Smooth muscle cell (in vitro differentiated cells): Measurements from ENCODE around the gene SLC16A2. TPM values are rescaled to one million over a fixed set of nuclear protein-coding genes. Genes with fewer than 3 reads are reported as not detected.
A peak's percentile ranks its signal among the peaks of the same experiment; 100 is the strongest.

ENCODE experiments used
- DNase-seq: peaks from one replicate; lab custom pipeline; 2025; ENCODE audit not compliant: unreplicated experiment; lab: John Stamatoyannopoulos, UW
- H2AFZ ChIP-seq: fragments of 200-600 bp; sonication (generic); 2 replicates; pipeline ENCODE4 v1.6.0; 2016; ENCODE audit warnings: antibody characterized with exemption, low read depth, mild to moderate bottlenecking
- H3F3A ChIP-seq: fragments of 200-600 bp; sonication (generic); 2 replicates; pipeline ENCODE4 v1.6.0; 2017; ENCODE audit warnings: antibody characterized with exemption, low read depth
- H3K27ac ChIP-seq: fragments of 200-600 bp; sonication (generic); 2 replicates; pipeline ENCODE4 v1.5.1; 2016; ENCODE audit warnings: low read depth, mild to moderate bottlenecking
- H3K27me3 ChIP-seq: fragments of 200-600 bp; sonication (generic); 2 replicates; pipeline ENCODE4 v1.6.1; 2016; ENCODE audit warnings: low read depth, mild to moderate bottlenecking
- H3K36me3 ChIP-seq: fragments of 200-600 bp; sonication (generic); 2 replicates; pipeline ENCODE4 v1.5.1; 2016; ENCODE audit warnings: low read depth
- H3K4me1 ChIP-seq: fragments of 200-600 bp; sonication (generic); 2 replicates; pipeline ENCODE4 v1.5.1; 2016; ENCODE audit warnings: low read depth
- H3K4me2 ChIP-seq: fragments of 200-600 bp; sonication (generic); 2 replicates; pipeline ENCODE4 v1.6.0; 2016; ENCODE audit warnings: mild to moderate bottlenecking
- H3K4me3 ChIP-seq: fragments of 200-600 bp; sonication (generic); 2 replicates; pipeline ENCODE4 v1.5.1; 2016; ENCODE audit warnings: mild to moderate bottlenecking
- H3K79me2 ChIP-seq: fragments of 200-600 bp; sonication (generic); 2 replicates; pipeline ENCODE4 v1.6.0; 2016; ENCODE audit warnings: low read depth, mild to moderate bottlenecking
- H3K9ac ChIP-seq: fragments of 200-600 bp; sonication (generic); 2 replicates; pipeline ENCODE4 v1.6.0; 2016; ENCODE audit warnings: low read depth
- H3K9me3 ChIP-seq: fragments of 200-600 bp; sonication (generic); replicated peaks from 2 replicates; pipeline ENCODE4 v1.5.1; 2016; ENCODE audit warnings: low read depth
- H4K20me1 ChIP-seq: fragments of 200-600 bp; sonication (generic); 2 replicates; pipeline ENCODE4 v1.6.0; 2016; ENCODE audit warnings: low read depth
- WGBS: methylation state at CpG from one replicate; pipeline ENCODE4 v1.1.7; 2016; ENCODE audit warnings: low lambda C conversion rate; 5-methylcytosine and 5-hydroxymethylcytosine counted together
- polyA plus RNA-seq: library from polyadenylated mRNA; unstranded; fragments of >200 nt; fragmentation: Nextera tagmentation; extraction: Ambion mirVana; gene quantifications from 2 replicates; pipeline ENCODE4 v1.2.1, GENCODE V29; 2016
- total RNA-seq: library from RNA; depleted of rRNA; stranded (reverse); fragments of >200 nt; gene quantifications from 2 replicates; pipeline ENCODE4 v1.2.3, GENCODE V29; 2014
- TF ChIP-seq, protein P1 (sequence below): fragments of 200-600 bp; sonication (generic); IDR thresholded peaks from 2 replicates; pipeline ENCODE4 v1.5.1; 2017; ENCODE audit warnings: borderline replicate concordance, mild to moderate bottlenecking, antibody characterized with exemption; ENCODE audit not compliant: insufficient read depth, poor library complexity, severe bottlenecking

Gene SLC16A2
- 14.3 and 17.8 TPM in 2 replicates for total RNA-seq
- polyA plus RNA-seq = 13.4 TPM in 2 replicates

DNA sequence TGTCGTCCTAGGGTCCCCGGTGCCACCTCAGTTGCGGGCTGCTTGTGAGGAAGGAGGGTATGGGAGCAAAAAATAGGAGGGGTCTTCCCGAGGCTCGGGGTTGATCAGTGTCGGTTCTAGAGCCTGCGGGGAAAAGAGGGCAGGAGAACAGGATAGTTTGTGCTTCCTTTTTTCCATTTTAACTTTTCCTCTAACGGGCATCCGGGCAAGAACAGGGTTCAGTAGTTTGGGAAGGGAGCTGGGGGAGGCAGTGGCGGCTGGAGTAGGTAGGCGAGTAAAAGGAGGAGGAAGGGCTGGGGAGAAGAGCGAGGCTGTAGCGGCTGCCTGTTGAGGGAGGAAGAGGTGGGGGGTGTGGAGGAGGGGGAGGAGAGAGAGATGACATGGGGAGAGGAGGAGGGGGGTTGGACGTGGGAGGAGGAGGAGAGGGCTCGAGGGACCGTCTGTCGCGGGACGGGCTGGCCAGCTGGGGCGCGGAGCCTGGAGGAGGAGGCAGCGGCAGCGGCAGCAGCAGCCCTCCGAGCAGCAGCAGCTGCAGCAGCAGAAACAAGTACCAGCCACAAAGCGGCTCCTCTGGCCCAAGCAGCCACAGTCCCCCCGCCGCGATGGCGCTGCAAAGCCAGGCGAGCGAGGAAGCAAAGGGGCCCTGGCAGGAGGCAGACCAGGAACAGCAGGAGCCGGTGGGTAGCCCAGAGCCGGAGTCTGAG, at the start of gene SLC16A2:
TSS of gene SLC16A2 (plus strand) at position 458 of the 704 bp plus-strand sequence. CDS start at position 603, 145 bp downstream.
- Histone ChIP-seq H3K4me3 (peak within 1 kb of the TSS; percentile 64), H4K20me1 (no peaks in the 10 kb centered on the region), H3K36me3 (no peaks in the 10 kb centered on the region), H3K27me3 (no peaks in the 10 kb centered on the region), H3K79me2 (no peaks in the 10 kb centered on the region), H2AFZ (peak within 1 kb of the TSS; percentile 81), H3K4me1 (no peaks in the 10 kb centered on the region), H3F3A (no peaks in the 10 kb centered on the region), H3K9ac (peak within 1 kb of the TSS; percentile 75), H3K4me2 (peak within 1 kb of the TSS; percentile 89), H3K9me3 (no peaks in the 10 kb centered on the region), H3K27ac (peak within 1 kb of the TSS; percentile 60)
- peak; percentile 27 for DNase-seq
- TF ChIP-seq, protein P1, sequence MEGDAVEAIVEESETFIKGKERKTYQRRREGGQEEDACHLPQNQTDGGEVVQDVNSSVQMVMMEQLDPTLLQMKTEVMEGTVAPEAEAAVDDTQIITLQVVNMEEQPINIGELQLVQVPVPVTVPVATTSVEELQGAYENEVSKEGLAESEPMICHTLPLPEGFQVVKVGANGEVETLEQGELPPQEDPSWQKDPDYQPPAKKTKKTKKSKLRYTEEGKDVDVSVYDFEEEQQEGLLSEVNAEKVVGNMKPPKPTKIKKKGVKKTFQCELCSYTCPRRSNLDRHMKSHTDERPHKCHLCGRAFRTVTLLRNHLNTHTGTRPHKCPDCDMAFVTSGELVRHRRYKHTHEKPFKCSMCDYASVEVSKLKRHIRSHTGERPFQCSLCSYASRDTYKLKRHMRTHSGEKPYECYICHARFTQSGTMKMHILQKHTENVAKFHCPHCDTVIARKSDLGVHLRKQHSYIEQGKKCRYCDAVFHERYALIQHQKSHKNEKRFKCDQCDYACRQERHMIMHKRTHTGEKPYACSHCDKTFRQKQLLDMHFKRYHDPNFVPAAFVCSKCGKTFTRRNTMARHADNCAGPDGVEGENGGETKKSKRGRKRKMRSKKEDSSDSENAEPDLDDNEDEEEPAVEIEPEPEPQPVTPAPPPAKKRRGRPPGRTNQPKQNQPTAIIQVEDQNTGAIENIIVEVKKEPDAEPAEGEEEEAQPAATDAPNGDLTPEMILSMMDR = no peak
- WGBS = 46% methylated on average over 19 of the region's 33 CpGs

DNA sequence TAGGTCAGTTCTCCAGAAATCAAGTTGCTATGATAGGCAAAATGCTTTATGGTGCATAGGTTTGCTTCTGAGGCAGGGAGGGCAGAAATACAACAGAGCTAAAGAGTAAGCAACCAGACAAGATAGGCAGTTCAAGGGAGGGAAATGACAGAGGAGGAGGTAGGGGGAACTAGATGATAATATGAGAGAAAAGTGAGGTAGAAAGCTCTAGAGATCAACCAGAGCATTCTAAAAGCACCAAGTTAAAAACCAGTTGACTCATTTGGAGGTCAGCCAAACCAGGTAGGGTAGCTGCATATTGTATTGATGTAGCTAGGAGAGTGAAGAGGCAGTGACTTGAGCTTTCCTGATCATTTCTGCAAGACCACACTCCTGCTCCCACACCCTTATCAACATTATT, 49.0 kb upstream of the SLC16A2 start:
- H3K4me1 ChIP-seq = no peaks in the 10 kb centered on the region
- H3K27ac ChIP-seq = no peak overlapping the region
- H3K79me2 ChIP-seq = no peaks in the 10 kb centered on the region

DNA sequence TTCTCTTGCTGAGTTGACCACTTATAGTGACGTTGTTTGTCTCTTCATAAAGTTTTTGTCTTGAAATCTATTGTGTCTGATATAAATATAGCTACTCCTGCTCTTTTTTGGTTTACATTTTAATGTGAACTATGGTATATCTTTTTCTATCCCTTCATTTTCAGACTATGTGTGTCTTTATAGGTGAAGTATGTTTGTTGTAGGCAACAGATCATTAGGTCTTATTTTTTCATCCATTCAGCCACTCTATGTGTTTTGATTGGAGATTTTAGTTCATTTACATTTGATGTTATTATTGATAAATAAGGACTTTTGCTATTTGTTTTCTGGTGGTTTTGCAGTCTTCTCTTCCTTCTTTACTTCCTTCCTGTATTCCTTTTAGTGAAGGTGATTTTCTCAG, 44.0 kb upstream of the SLC16A2 start:
- H4K20me1 ChIP-seq = no peaks in the 10 kb centered on the region
- DNase-seq = no peak
- no peaks in the 10 kb centered on the region for H3K36me3 ChIP-seq
- no peaks in the 10 kb centered on the region for H3K9me3 ChIP-seq
- H3K4me1 ChIP-seq = no peaks in the 10 kb centered on the region
- no peak overlapping the region for H2AFZ ChIP-seq
- H3K9ac ChIP-seq = no peak overlapping the region
- no peaks in the 10 kb centered on the region for H3K27me3 ChIP-seq
- WGBS = 48% methylated on average over 1 of the region's 1 CpG
- TF ChIP-seq, protein P1 = no peak
- H3K79me2 ChIP-seq = no peaks in the 10 kb centered on the region
- H3K4me2 ChIP-seq = no peak overlapping the region
- no peaks in the 10 kb centered on the region for H3F3A ChIP-seq
- H3K27ac ChIP-seq = no peak overlapping the region
- no peak overlapping the region for H3K4me3 ChIP-seq

More for the DNA sequence above, 49.0 kb upstream of the SLC16A2 start:
- Histone ChIP-seq H3K4me3 (no peak overlapping the region), H2AFZ (no peak overlapping the region), H3K27me3 (no peaks in the 10 kb centered on the region), H3K36me3 (no peaks in the 10 kb centered on the region), H3K4me2 (no peak overlapping the region), H3K9me3 (no peaks in the 10 kb centered on the region), H3K9ac (no peak overlapping the region), H3F3A (no peaks in the 10 kb centered on the region), H4K20me1 (no peaks in the 10 kb centered on the region)
- DNase-seq = no peak
- TF ChIP-seq, protein P1 = no peak

DNA sequence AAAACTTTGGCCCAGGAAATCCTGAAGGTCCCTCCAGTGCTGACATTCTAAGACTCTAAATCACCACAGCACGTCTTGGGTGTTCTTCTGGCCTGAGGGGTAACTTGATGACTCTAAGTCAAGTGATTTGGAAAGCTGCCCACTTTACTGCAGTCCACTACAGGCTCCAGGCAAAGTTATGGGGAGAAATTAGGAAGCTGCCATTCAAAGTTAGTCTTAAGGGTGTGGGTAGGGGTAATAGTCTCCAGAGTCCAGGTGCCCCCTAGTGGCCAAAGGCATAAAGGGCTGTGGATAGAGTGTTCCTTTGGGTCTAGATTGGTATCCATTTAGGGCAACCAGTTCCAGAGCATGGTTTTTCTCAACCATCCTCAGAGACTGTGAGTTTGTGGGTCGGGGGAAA, 38.7 kb upstream of the SLC16A2 start:
- Histone ChIP-seq H3F3A (no peaks in the 10 kb centered on the region), H3K4me3 (no peak overlapping the region), H3K27ac (no peak overlapping the region), H3K4me1 (no peaks in the 10 kb centered on the region), H4K20me1 (no peaks in the 10 kb centered on the region), H3K27me3 (no peaks in the 10 kb centered on the region), H3K9me3 (no peaks in the 10 kb centered on the region), H3K4me2 (no peak overlapping the region), H2AFZ (no peak overlapping the region), H3K9ac (no peak overlapping the region), H3K79me2 (no peaks in the 10 kb centered on the region), H3K36me3 (no peaks in the 10 kb centered on the region)
- DNase-seq = peak; percentile 0
- 21% methylated on average over 2 of the region's 2 CpGs for WGBS
- TF ChIP-seq, protein P1 = peak; percentile 62
